ENCODE data around the gene NUTM1. TPM values are rescaled to one million over a fixed set of nuclear protein-coding genes. Genes with fewer than 3 reads are reported as not detected.

Gene NUTM1
- total and polyA plus RNA-seq, 2 of the 13 experiments (the other 11 are each of a cell fraction or from before 2014, with no cell fraction given) = not detected

- TF ChIP-seq ZNF350 (CRISPR knock-in tag; IDR thresholded peaks at IDR 0.05; ENCODE audit: borderline replicate concordance, low read depth) (no peak), ARID4A (CRISPR knock-in tag; IDR thresholded peaks at IDR 0.05; ENCODE audit: borderline replicate concordance) (peak; percentile 45; the same call in 1 of the 2 replicates), BRCA1 (CRISPR knock-in tag; IDR thresholded peaks at IDR 0.05) (no peak), KAT2B (IDR thresholded peaks at IDR 0.05; ENCODE audit: borderline replicate concordance, low read depth, low read length) (no peak), ETS1 (CRISPR knock-in tag; IDR thresholded peaks at IDR 0.05) (no peak), TP53 (CRISPR knock-in tag; conservative IDR thresholded peaks at IDR 0.05) (no peak), SMARCE1 (IDR thresholded peaks at IDR 0.05; ENCODE audit: borderline replicate concordance) (no peak), IKZF5 (CRISPR knock-in tag; IDR thresholded peaks at IDR 0.05) (peak; percentile 12; the same call in 1 of the 2 replicates), TRIM22 (IDR thresholded peaks at IDR 0.05) (no peak), E2F1 (CRISPR knock-in tag; IDR thresholded peaks at IDR 0.05) (no peak), PAWR (CRISPR knock-in tag; IDR thresholded peaks at IDR 0.05; ENCODE audit: borderline replicate concordance) (no peak), ATF3 (CRISPR knock-in tag; IDR thresholded peaks at IDR 0.05) (no peak), SOX5 (CRISPR knock-in tag; IDR thresholded peaks at IDR 0.05; ENCODE audit: borderline replicate concordance) (peak; percentile 51; the same call in 1 of the 2 replicates), AGO1 (IDR thresholded peaks at IDR 0.05; ENCODE audit: low read depth, low read length, poor library complexity, severe bottlenecking) (no peak), MAX (IDR thresholded peaks at IDR 0.05) (peak; percentile 23; the same call in 1 of the 2 replicates), DNMT3B (CRISPR knock-in tag; conservative IDR thresholded peaks at IDR 0.05) (no peak), ZNF558 (CRISPR knock-in tag; IDR thresholded peaks at IDR 0.05; ENCODE audit: borderline replicate concordance) (no peak), MLLT10 (CRISPR knock-in tag; IDR thresholded peaks at IDR 0.05) (no peak), KLF9 (CRISPR knock-in tag; IDR thresholded peaks at IDR 0.05; ENCODE audit: low read depth) (no peak)
Observed at GRCh38 chr15:34318277-34319079, 24.6 kb upstream of the NUTM1 start (continued).
